SK-N-SH treated with all-trans-retinoic acid at 6 μM for 48 hours (cell line): ENCODE measurements around the gene B3GNT3.

Experiments used
- ATAC-seq: fragments of 200-7000 bp; cut with Tn5 transposase; 3 replicates; pipeline ENCODE4 v1.9.1; 2020; ENCODE audit warnings: mild to moderate bottlenecking, moderate library complexity
- ARNTL ChIP-seq: fragments of 450-650 bp; formaldehyde crosslinking; IDR thresholded peaks from 2 replicates; pipeline ENCODE4 v1.5.0; 2020; ENCODE audit warnings: low read depth, mild to moderate bottlenecking, moderate library complexity, borderline replicate concordance
- BACH2 ChIP-seq: fragments of 250-450 bp; sonication (Bioruptor Pico); IDR thresholded peaks from 2 replicates; pipeline ENCODE4 v1.9.0; 2021; ENCODE audit warnings: mild to moderate bottlenecking, borderline replicate concordance
- CSDC2 ChIP-seq: fragments of 250-450 bp; sonication (Bioruptor Pico); IDR thresholded peaks from 2 replicates; pipeline ENCODE4 v1.5.0; 2020; ENCODE audit warnings: mild to moderate bottlenecking, moderate library complexity
- ESRRG ChIP-seq: fragments of 250-450 bp; sonication (Bioruptor Pico); IDR thresholded peaks from 2 replicates; pipeline ENCODE4 v1.6.1; 2021; ENCODE audit warnings: mild to moderate bottlenecking
- PPARA ChIP-seq: fragments of 250-450 bp; sonication (Bioruptor Pico); IDR thresholded peaks from 2 replicates; pipeline ENCODE4 v1.5.0; 2020; ENCODE audit warnings: mild to moderate bottlenecking, borderline replicate concordance
- RARB ChIP-seq: fragments of 250-450 bp; sonication (Bioruptor Pico); IDR thresholded peaks from 2 replicates; pipeline ENCODE4 v1.8.0; 2021; ENCODE audit warnings: mild to moderate bottlenecking, moderate library complexity
- SNAI2 ChIP-seq: fragments of 250-450 bp; sonication (Bioruptor Pico); IDR thresholded peaks from 2 replicates; pipeline ENCODE4 v1.5.0; 2020; ENCODE audit warnings: mild to moderate bottlenecking, moderate library complexity
- TOX ChIP-seq: fragments of 250-450 bp; sonication (Bioruptor Pico); IDR thresholded peaks from 2 replicates; pipeline ENCODE4 v1.8.0; 2021; ENCODE audit warnings: mild to moderate bottlenecking, moderate library complexity, borderline replicate concordance
- ZC3H10 ChIP-seq: fragments of 250-450 bp; sonication (Bioruptor Pico); IDR thresholded peaks from 2 replicates; pipeline ENCODE4 v1.5.1; 2021; ENCODE audit warnings: mild to moderate bottlenecking, moderate library complexity
- ZFP3 ChIP-seq: fragments of 250-450 bp; sonication (Bioruptor Pico); IDR thresholded peaks from 2 replicates; pipeline ENCODE4 v1.5.0; 2020; ENCODE audit warnings: mild to moderate bottlenecking, moderate library complexity
- ZNF565 ChIP-seq: fragments of 450-650 bp; formaldehyde crosslinking; conservative IDR thresholded peaks from 2 replicates; pipeline ENCODE4 v1.5.0; 2020; ENCODE audit warnings: low read depth, mild to moderate bottlenecking, moderate library complexity
- ZNF70 ChIP-seq: fragments of 450-650 bp; formaldehyde crosslinking; IDR thresholded peaks from 2 replicates; pipeline ENCODE4 v1.5.0; 2020; ENCODE audit warnings: mild to moderate bottlenecking, moderate library complexity
- ZNF8 ChIP-seq: fragments of 450-650 bp; formaldehyde crosslinking; IDR thresholded peaks from 2 replicates; pipeline ENCODE4 v1.5.0; 2020; ENCODE audit warnings: mild to moderate bottlenecking, moderate library complexity
- TF ChIP-seq, protein P1 (sequence below): fragments of 250-450 bp; sonication (Bioruptor Pico); IDR thresholded peaks from 2 replicates; pipeline ENCODE4 v1.8.0; 2021; ENCODE audit warnings: low read depth, mild to moderate bottlenecking, moderate library complexity, borderline replicate concordance
- TF ChIP-seq, protein P2 (sequence below): fragments of 250-450 bp; sonication (Bioruptor Pico); IDR thresholded peaks from 2 replicates; pipeline ENCODE4 v1.5.1; 2021; ENCODE audit warnings: mild to moderate bottlenecking, moderate library complexity
- TF ChIP-seq, protein P3 (sequence below): fragments of 250-450 bp; sonication (Bioruptor Pico); IDR thresholded peaks from 2 replicates; pipeline ENCODE4 v1.8.0; 2020; ENCODE audit warnings: mild to moderate bottlenecking, moderate library complexity, borderline replicate concordance
- TF ChIP-seq, protein P4 (sequence below): fragments of 250-450 bp; sonication (Bioruptor Pico); IDR thresholded peaks from 2 replicates; pipeline ENCODE4 v1.5.1; 2020; ENCODE audit warnings: low read depth, mild to moderate bottlenecking, moderate library complexity

B3GNT3 gene

DNA sequence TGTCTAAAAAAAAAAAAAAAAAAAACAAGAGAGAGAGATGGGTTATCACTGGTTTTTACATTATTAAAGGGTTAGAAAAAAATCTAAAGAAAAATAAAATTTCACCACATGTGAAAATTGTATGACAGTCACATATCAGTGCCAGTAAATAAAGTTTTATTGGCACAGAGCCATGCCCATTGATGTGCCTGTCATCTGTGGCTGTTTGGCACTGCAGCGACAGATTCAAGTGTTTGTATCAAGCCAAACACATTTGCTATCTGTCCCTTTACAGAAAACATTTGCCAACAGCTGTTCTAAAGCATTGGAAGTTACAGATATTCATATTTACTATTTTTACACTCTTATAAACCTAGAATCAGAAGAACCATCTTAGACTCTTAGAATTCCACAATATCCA is 27.4 kb upstream of the B3GNT3 start (continued):
- no peak for TF ChIP-seq CSDC2 (CRISPR knock-in tag)
- TF ChIP-seq, protein P1, sequence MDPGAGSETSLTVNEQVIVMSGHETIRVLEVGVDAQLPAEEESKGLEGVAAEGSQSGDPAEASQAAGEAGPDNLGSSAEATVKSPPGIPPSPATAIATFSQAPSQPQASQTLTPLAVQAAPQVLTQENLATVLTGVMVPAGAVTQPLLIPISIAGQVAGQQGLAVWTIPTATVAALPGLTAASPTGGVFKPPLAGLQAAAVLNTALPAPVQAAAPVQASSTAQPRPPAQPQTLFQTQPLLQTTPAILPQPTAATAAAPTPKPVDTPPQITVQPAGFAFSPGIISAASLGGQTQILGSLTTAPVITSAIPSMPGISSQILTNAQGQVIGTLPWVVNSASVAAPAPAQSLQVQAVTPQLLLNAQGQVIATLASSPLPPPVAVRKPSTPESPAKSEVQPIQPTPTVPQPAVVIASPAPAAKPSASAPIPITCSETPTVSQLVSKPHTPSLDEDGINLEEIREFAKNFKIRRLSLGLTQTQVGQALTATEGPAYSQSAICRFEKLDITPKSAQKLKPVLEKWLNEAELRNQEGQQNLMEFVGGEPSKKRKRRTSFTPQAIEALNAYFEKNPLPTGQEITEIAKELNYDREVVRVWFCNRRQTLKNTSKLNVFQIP (CRISPR knock-in tag), result no peak

DNA sequence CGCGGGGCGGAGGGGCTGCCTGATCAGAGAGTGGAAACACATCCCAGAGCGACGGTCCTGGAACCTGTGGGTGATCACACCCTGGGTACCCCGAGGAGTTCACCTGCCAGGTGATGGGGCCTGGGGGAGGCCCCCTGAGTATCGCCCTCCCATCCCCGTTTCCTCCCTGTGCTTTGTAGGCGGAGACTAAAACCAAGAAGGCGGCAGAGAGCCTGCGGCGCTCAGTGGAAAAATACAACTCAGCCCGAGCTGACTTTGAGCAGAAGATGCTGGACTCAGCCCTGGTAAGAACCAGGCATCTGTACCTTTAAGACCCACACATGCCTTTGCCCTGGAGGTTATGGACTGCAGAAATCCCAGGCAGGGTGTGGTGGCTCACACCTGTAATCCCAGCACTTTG is 24.3 kb upstream of the B3GNT3 start:
- TF ChIP-seq ZNF565 (CRISPR knock-in tag) (no peak), ZNF8 (CRISPR knock-in tag) (no peak), ZFP3 (CRISPR knock-in tag) (no peak), CSDC2 (CRISPR knock-in tag) (no peak), RARB (CRISPR knock-in tag) (no peak), ARNTL (CRISPR knock-in tag) (no peak), PPARA (CRISPR knock-in tag) (no peak), ZNF70 (CRISPR knock-in tag) (no peak), ESRRG (CRISPR knock-in tag) (no peak), ZC3H10 (no peak), SNAI2 (no peak)
- TF ChIP-seq, protein P2, sequence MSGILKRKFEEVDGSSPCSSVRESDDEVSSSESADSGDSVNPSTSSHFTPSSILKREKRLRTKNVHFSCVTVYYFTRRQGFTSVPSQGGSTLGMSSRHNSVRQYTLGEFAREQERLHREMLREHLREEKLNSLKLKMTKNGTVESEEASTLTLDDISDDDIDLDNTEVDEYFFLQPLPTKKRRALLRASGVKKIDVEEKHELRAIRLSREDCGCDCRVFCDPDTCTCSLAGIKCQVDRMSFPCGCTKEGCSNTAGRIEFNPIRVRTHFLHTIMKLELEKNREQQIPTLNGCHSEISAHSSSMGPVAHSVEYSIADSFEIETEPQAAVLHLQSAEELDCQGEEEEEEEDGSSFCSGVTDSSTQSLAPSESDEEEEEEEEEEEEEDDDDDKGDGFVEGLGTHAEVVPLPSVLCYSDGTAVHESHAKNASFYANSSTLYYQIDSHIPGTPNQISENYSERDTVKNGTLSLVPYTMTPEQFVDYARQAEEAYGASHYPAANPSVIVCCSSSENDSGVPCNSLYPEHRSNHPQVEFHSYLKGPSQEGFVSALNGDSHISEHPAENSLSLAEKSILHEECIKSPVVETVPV (CRISPR knock-in tag), result no peak
- TF ChIP-seq, protein P1 (CRISPR knock-in tag), result no peak
- TF ChIP-seq, protein P3, sequence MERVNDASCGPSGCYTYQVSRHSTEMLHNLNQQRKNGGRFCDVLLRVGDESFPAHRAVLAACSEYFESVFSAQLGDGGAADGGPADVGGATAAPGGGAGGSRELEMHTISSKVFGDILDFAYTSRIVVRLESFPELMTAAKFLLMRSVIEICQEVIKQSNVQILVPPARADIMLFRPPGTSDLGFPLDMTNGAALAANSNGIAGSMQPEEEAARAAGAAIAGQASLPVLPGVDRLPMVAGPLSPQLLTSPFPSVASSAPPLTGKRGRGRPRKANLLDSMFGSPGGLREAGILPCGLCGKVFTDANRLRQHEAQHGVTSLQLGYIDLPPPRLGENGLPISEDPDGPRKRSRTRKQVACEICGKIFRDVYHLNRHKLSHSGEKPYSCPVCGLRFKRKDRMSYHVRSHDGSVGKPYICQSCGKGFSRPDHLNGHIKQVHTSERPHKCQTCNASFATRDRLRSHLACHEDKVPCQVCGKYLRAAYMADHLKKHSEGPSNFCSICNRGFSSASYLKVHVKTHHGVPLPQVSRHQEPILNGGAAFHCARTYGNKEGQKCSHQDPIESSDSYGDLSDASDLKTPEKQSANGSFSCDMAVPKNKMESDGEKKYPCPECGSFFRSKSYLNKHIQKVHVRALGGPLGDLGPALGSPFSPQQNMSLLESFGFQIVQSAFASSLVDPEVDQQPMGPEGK (CRISPR knock-in tag), result no peak
- TF ChIP-seq, protein P4, sequence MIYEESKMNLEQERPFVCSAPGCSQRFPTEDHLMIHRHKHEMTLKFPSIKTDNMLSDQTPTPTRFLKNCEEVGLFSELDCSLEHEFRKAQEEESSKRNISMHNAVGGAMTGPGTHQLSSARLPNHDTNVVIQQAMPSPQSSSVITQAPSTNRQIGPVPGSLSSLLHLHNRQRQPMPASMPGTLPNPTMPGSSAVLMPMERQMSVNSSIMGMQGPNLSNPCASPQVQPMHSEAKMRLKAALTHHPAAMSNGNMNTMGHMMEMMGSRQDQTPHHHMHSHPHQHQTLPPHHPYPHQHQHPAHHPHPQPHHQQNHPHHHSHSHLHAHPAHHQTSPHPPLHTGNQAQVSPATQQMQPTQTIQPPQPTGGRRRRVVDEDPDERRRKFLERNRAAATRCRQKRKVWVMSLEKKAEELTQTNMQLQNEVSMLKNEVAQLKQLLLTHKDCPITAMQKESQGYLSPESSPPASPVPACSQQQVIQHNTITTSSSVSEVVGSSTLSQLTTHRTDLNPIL (CRISPR knock-in tag), result no peak
- TF ChIP-seq, all 23 proteins: peak for 0
- ATAC-seq, result no peak

DNA sequence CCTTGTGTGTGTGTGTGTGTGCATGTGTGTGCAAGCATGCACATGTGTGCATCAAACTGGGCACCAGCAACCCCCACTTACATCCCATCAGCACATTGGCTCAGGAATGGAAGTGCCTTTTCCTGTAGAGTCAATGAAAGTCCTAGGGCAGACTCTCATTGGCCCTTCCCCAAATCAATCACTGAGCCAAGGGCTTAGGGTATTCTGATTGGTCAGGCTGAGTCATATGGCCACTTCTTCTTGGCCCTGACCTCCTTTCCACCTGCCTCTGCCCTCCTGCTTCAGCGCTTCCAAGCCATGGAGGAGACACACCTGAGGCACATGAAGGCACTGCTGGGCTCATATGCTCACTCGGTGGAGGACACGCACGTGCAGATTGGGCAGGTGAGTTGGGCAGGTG is 22.8 kb upstream of the B3GNT3 start:
- TF ChIP-seq ARNTL (CRISPR knock-in tag), result no peak
- TF ChIP-seq ZNF565 (CRISPR knock-in tag), result no peak
- no peak for TF ChIP-seq ZFP3 (CRISPR knock-in tag)
- no peak for TF ChIP-seq BACH2 (CRISPR knock-in tag)
- TF ChIP-seq ZNF8 (CRISPR knock-in tag), result no peak
- TF ChIP-seq, protein P4 (CRISPR knock-in tag), result no peak
- no peak for TF ChIP-seq TOX (CRISPR knock-in tag)
- TF ChIP-seq PPARA (CRISPR knock-in tag), result no peak
- no peak for TF ChIP-seq RARB (CRISPR knock-in tag)
- no peak for TF ChIP-seq ESRRG (CRISPR knock-in tag)
- TF ChIP-seq, protein P2 (CRISPR knock-in tag), result no peak
- no peak for ATAC-seq
